HCT116 (cell line): ENCODE measurements around the gene ETNK2. TPM values are rescaled to one million over a fixed set of nuclear protein-coding genes. Genes with fewer than 3 reads are reported as not detected.

Source experiments
- ATAC-seq: fragments of 200-7000 bp; cut with Tn5 transposase; 2 replicates; pipeline ENCODE4 v1.9.1; 2020; ENCODE audit warnings: mild to moderate bottlenecking, moderate library complexity
- BruUV-seq: library from RNA; stranded (reverse); fragments of 400-500 nt; replicated peaks from 2 replicates; lab custom pipeline; 2021; lab: Mats Ljungman, UMichigan
- CTCF ChIA-PET: fragments of 300-600 bp; sonication (Branson Sonifier 250); formaldehyde crosslinking; loops from one replicate; lab custom pipeline; 2021; ENCODE audit warnings: antibody characterized with exemption; lab: Charles Lee
- POLR2A ChIA-PET: fragments of 300-600, 350-600 bp; sonication (Branson Sonifier 250); formaldehyde crosslinking; loops from one replicate; lab custom pipeline; 2021; ENCODE audit warnings: antibody characterized with exemption; lab: Charles Lee
- RAD21 ChIA-PET, 2 experiments: fragments of 300-600 bp; sonication (Branson Sonifier 250); formaldehyde crosslinking; loops; one replicate each; lab custom pipeline; 2023; ENCODE audit warnings: low total read pairs in 2 of 2; ENCODE audit not compliant: uncharacterized antibody in 2 of 2, unreplicated experiment in 2 of 2, low non-redundant PET in 1 of 2; lab: Charles Lee
- DNase-seq: peaks from one replicate; pipeline ENCODE4 v3.0.0-alpha.2; 2010; ENCODE audit warnings: low read depth, low spot score
- H2AFZ ChIP-seq: fragments of 200-600 bp; shearing (Covaris generic), sonication (generic); 2 replicates; pipeline ENCODE4 v1.6.1; 2017; ENCODE audit warnings: low read depth, mixed run types, mixed read lengths, antibody characterized with exemption, low read length; ENCODE audit not compliant: poor library complexity, severe bottlenecking
- H3K27ac ChIP-seq: 2 replicates; pipeline ENCODE4 v1.5.1; 2012; ENCODE audit warnings: low read depth, low read length
- H3K27me3 ChIP-seq: fragments of 200-600 bp; sonication (generic); 2 replicates; pipeline ENCODE4 v1.6.1; 2016; ENCODE audit warnings: mixed run types, low read length, mixed read lengths; ENCODE audit not compliant: insufficient read depth
- H3K36me3 ChIP-seq, 2 experiments: fragments of 200-500 bp in 1 of 2; fragments of 200-600 bp in 1 of 2; sonication (Bioruptor generic) in 1 of 2; sonication (generic) in 1 of 2; 2 replicates each; pipeline versions ENCODE4 v1.5.1 to v1.6.1; 2014 to 2016; ENCODE audit warnings: low read length in 2 of 2, inconsistent platforms in 1 of 2, mixed read lengths in 1 of 2, mixed run types in 1 of 2; ENCODE audit not compliant: insufficient read depth in 2 of 2, control insufficient read depth in 1 of 2
- H3K4me1 ChIP-seq, 2 experiments: fragments of 200-600 bp in 1 of 2; sonication (generic) in 1 of 2; 2 replicates each; pipeline versions ENCODE4 v1.5.1 to v1.6.1; 2012 to 2017; ENCODE audit warnings: low read length in 2 of 2, inconsistent platforms in 1 of 2, mild to moderate bottlenecking in 1 of 2, mixed read lengths in 1 of 2, mixed run types in 1 of 2, moderate library complexity in 1 of 2; ENCODE audit not compliant: insufficient read depth in 2 of 2, control insufficient read depth in 1 of 2
- H3K4me2 ChIP-seq: fragments of 200-600 bp; sonication (generic); 2 replicates; pipeline ENCODE4 v1.6.1; 2017; ENCODE audit warnings: mixed run types, low read length, mixed read lengths
- H3K4me3 ChIP-seq, 2 experiments: fragments of 200-600 bp in 1 of 2; sonication (generic) in 1 of 2; replicated peaks in 1 of 2; 2 replicates each; pipeline ENCODE4 v1.5.1; 2011 to 2016; ENCODE audit warnings: low read length in 2 of 2, control low read depth in 1 of 2, low read depth in 1 of 2, mild to moderate bottlenecking in 1 of 2, mixed read lengths in 1 of 2, mixed run types in 1 of 2
- H3K79me2 ChIP-seq: fragments of 200-600 bp; sonication (generic); 2 replicates; pipeline ENCODE4 v1.6.1; 2017; ENCODE audit warnings: mild to moderate bottlenecking, mixed run types, low read length, moderate library complexity, mixed read lengths; ENCODE audit not compliant: insufficient read depth
- H3K9ac ChIP-seq: fragments of 200-600 bp; sonication (generic); 2 replicates; pipeline ENCODE4 v1.6.1; 2016; ENCODE audit warnings: low read length, mixed read lengths
- H3K9me2 ChIP-seq: fragments of 200-600 bp; sonication (generic), shearing (Covaris generic); 2 replicates; pipeline ENCODE4 v1.6.1; 2017; ENCODE audit warnings: mixed run types, mild to moderate bottlenecking, moderate library complexity; ENCODE audit not compliant: insufficient read depth
- H3K9me3 ChIP-seq, 2 experiments: fragments of 200-500 bp in 1 of 2; fragments of 200-600 bp in 1 of 2; sonication (Bioruptor generic) in 1 of 2; sonication (generic) in 1 of 2; 2 replicates each; pipeline ENCODE4 v1.6.1; 2014 to 2017; ENCODE audit warnings: low read length in 2 of 2, mixed read lengths in 2 of 2, inconsistent platforms in 1 of 2, low read depth in 1 of 2, mild to moderate bottlenecking in 1 of 2, mixed run types in 1 of 2, moderate library complexity in 1 of 2; ENCODE audit not compliant: control insufficient read depth in 1 of 2, insufficient read depth in 1 of 2
- H4K20me1 ChIP-seq: fragments of 200-600 bp; sonication (generic), shearing (Covaris generic); 2 replicates; pipeline ENCODE4 v1.6.1; 2017; ENCODE audit warnings: mixed run types, mild to moderate bottlenecking, moderate library complexity; ENCODE audit not compliant: insufficient read depth
- ATF3 ChIP-seq: IDR thresholded peaks from 2 replicates; pipeline ENCODE4 v1.6.1; 2012
- CBX3 ChIP-seq: IDR thresholded peaks from 2 replicates; pipeline ENCODE4 v1.6.1; 2012; ENCODE audit warnings: low read depth
- CEBPB ChIP-seq: IDR thresholded peaks from 2 replicates; pipeline ENCODE4 v1.6.1; 2012; ENCODE audit warnings: low read depth
- CTCF ChIP-seq, 3 experiments: fragments of 200-600 bp in 1 of 3; sonication (generic) in 1 of 3; IDR thresholded peaks in 2 of 3; conservative IDR thresholded peaks in 1 of 3; 2 replicates each; pipeline ENCODE4 v1.5.1; 2012 to 2017; ENCODE audit warnings: low read depth in 2 of 3, low read length in 2 of 3, antibody characterized with exemption in 1 of 3, borderline replicate concordance in 1 of 3, control low read depth in 1 of 3, mild to moderate bottlenecking in 1 of 3, mixed read lengths in 1 of 3, mixed run types in 1 of 3, moderate library complexity in 1 of 3; ENCODE audit not compliant: insufficient read depth in 1 of 3
- ELF1 ChIP-seq: IDR thresholded peaks from 2 replicates; pipeline ENCODE4 v1.6.1; 2012; ENCODE audit warnings: low read depth, borderline replicate concordance
- EZH2 ChIP-seq: fragments of 200-600 bp; sonication (generic); IDR thresholded peaks from 2 replicates; pipeline ENCODE4 v1.6.1; 2017; ENCODE audit warnings: antibody characterized with exemption, mixed run types
- EZH2phosphoT487 ChIP-seq: fragments of 200-600 bp; IDR thresholded peaks from 2 replicates; pipeline ENCODE4 v1.6.1; 2018; ENCODE audit warnings: antibody characterized with exemption, borderline replicate concordance
- FOSL1 ChIP-seq: IDR thresholded peaks from 2 replicates; pipeline ENCODE4 v1.6.1; 2012; ENCODE audit warnings: low read depth
- JUND ChIP-seq: IDR thresholded peaks from 2 replicates; pipeline ENCODE4 v1.6.1; 2012
- POLR2AphosphoS5 ChIP-seq: IDR thresholded peaks from 2 replicates; pipeline ENCODE4 v1.6.1; 2011; ENCODE audit warnings: mild to moderate bottlenecking, low read depth, low read length, moderate library complexity
- RAD21 ChIP-seq: IDR thresholded peaks from 2 replicates; pipeline ENCODE4 v1.6.1; 2012; ENCODE audit warnings: low read depth, mild to moderate bottlenecking
- REST ChIP-seq: IDR thresholded peaks from 2 replicates; pipeline ENCODE4 v1.6.1; 2012; ENCODE audit warnings: low read depth
- SIN3A ChIP-seq: IDR thresholded peaks from 2 replicates; pipeline ENCODE4 v1.6.1; 2012; ENCODE audit warnings: low read depth
- SP1 ChIP-seq: IDR thresholded peaks from 2 replicates; pipeline ENCODE4 v1.6.1; 2012; ENCODE audit warnings: low read depth
- SRF ChIP-seq: IDR thresholded peaks from 2 replicates; pipeline ENCODE4 v1.6.1; 2012; ENCODE audit warnings: low read depth
- TCF7L2 ChIP-seq: IDR thresholded peaks from 2 replicates; pipeline ENCODE4 v1.7.0; 2011; ENCODE audit warnings: borderline replicate concordance, inconsistent platforms; ENCODE audit not compliant: insufficient read depth, insufficient read length; ENCODE audit errors: extremely low read depth
- YY1 ChIP-seq: IDR thresholded peaks from 2 replicates; pipeline ENCODE4 v1.6.1; 2011; ENCODE audit warnings: low read length, low read depth, moderate library complexity, mild to moderate bottlenecking; ENCODE audit not compliant: insufficient replicate concordance; ENCODE audit errors: extremely low read depth
- ZFX ChIP-seq: fragments of 450-650 bp; IDR thresholded peaks from 2 replicates; pipeline ENCODE4 v1.6.1; 2017
- ZNF274 ChIP-seq: fragments of 200-500 bp; sonication (Bioruptor generic); IDR thresholded peaks from 2 replicates; pipeline ENCODE4 v1.6.1; 2014; ENCODE audit warnings: mild to moderate bottlenecking, low read depth, low read length, inconsistent platforms
- intact Hi-C: fragments of 100-400 bp; cut with micrococcal nuclease; formaldehyde crosslinking; loops from 2 replicates; pipeline ENCODE4 v1.10.0; 2022
- total RNA-seq: library from RNA; stranded (reverse); gene quantifications from one replicate; pipeline ENCODE4 v1.2.1, GENCODE V29; 2021; ENCODE audit not compliant: unreplicated experiment
- TF ChIP-seq, protein P1 (sequence below): IDR thresholded peaks from 2 replicates; pipeline ENCODE4 v1.6.1; 2012

ETNK2 gene
- total RNA-seq, 1 experiment from 2014 or later = 16.1 TPM

DNA sequence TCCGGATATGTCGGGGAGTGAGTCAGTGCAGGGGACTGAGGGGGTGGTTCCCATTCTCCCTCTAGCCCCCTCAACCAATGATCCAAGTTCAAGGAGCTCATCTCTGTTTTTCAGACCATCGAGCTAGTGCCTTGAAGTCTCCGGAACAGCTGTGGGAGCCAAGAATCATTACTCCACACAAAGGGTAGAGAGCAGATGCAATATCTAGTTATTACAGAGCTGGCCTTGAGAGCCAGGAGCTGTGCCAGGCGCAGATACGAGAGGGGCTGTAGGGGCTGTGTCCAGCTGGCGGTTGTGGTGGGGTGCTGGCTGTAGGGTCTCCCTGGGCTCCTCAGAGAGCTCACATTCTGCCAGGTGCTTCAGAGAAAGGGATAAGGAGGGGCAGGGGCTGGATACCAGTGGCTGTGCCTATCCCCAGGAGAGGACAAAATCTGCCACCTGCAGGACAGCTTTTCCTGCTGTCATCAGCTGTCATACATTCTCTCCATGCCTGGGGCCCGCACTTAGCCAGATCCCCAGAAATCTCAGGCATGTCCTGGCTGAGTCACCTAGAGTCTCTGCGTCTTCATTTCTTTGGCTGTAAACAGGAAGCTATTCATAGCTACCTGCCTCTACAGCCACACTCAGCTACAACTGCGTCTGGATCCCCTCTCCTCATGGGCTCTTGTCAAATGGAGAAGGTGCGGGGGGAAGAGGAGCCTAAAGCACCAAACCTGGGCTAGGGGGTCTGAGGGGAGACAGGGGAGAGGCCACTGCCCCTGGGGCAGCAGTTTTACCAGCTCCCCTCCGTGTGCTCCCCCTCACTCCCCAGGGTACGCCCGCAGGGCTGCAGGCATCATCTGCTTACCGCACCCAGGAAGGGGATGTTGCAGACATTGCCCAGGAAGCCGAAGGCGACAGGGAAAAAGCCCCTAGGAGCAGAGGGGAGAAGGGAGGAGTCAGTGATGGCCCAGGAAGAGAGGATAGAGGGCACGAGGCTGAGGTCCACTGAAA, 46.8 kb upstream of the ETNK2 start:
- Histone ChIP-seq H3K9me2 (no peaks in the 10 kb centered on the region), H3K79me2 (no peaks in the 10 kb centered on the region), H2AFZ (no peak overlapping the region), H4K20me1 (no peaks in the 10 kb centered on the region), H3K36me3 (no peaks in the 10 kb centered on the region), H3K9me3 (no peaks in the 10 kb centered on the region), H3K27me3 (no peaks in the 10 kb centered on the region), H3K4me1 (peaks cover 18 to 50% of the 10 kb centered on the region in 2 experiments), H3K27ac (peak overlapping the region; percentile 12; the same call in 1 of the 2 replicates), H3K4me3 (peak overlapping the region in 1 of 2 experiments; percentile 31; a peak in 1 of 4 replicates), H3K4me2 (peak overlapping the region; percentile 72), H3K9ac (peak overlapping the region; percentile 53)
- intact Hi-C loops = loop anchor here (2.0 kb wide), 1 partner anchor 36 kb away; no protein-coding TSS in a partner anchor
- BruUV-seq = no TSS peak
- ATAC-seq (peak; percentile 87), DNase-seq (peak; percentile 59)
- POLR2A ChIA-PET = interaction anchor here (1.3 kb wide), 1 partner anchor 16 kb away, joined by 4 read pairs; the partner anchor contains the start of gene GOLT1A
- CTCF ChIA-PET = interaction anchor here (1.1 to 2.7 kb wide), 4 partner anchors 8 to 332 kb away, joined by 3 to 31 read pairs (median 16); partner anchors contain the start of gene GOLT1A
- TF ChIP-seq JUND = peak; percentile 74
- TF ChIP-seq ZNF274 = no peak
- TF ChIP-seq ELF1 = no peak
- no peak for TF ChIP-seq CBX3
- TF ChIP-seq FOSL1 = peak; percentile 76
- peak; percentile 80 for TF ChIP-seq RAD21
- no peak for TF ChIP-seq YY1
- TF ChIP-seq REST = no peak
- no peak for TF ChIP-seq EZH2
- TF ChIP-seq ZFX = no peak
- TF ChIP-seq ATF3 = no peak
- TF ChIP-seq CEBPB = no peak
- TF ChIP-seq, protein P1, sequence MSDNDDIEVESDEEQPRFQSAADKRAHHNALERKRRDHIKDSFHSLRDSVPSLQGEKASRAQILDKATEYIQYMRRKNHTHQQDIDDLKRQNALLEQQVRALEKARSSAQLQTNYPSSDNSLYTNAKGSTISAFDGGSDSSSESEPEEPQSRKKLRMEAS = peak; percentile 65
- peak; percentile 69 for TF ChIP-seq SP1
- peak; percentile 66; the same call in 1 of the 2 replicates for TF ChIP-seq SIN3A
- 0 out of 2 replicates have a peak, but pooled peaks have one; percentile 27 for TF ChIP-seq SRF
- TF ChIP-seq POLR2AphosphoS5 = peak; percentile 6; the same call in 1 of the 2 replicates
- TF ChIP-seq TCF7L2 = no peak
- peak; percentile 25 to 51 (median 34); a peak in 4 of 6 replicates for TF ChIP-seq CTCF (IDR thresholded peaks at IDR 0.05 in 2 of 3, conservative IDR thresholded peaks at IDR 0.05 in 1 of 3; ENCODE audit: borderline replicate concordance in 1 of 3, insufficient read depth in 1 of 3, low read depth in 2 of 3, low read length in 2 of 3)
- no peak for TF ChIP-seq EZH2phosphoT487
- RAD21 ChIA-PET = interaction anchor here (0.9 to 1.5 kb wide), 3 partner anchors 8 to 36 kb away, joined by 3 to 5 read pairs (median 3); no protein-coding TSS in a partner anchor
